Measurements from ENCODE around the gene RNF167. TPM values are rescaled to one million over a fixed set of nuclear protein-coding genes. Genes with fewer than 3 reads are reported as not detected.

The RNF167 gene
- total and polyA plus RNA-seq, 2 of the 13 experiments (the other 11 are each of a cell fraction or from before 2014, with no cell fraction given), result 44.1 to 45.4 TPM

DNA sequence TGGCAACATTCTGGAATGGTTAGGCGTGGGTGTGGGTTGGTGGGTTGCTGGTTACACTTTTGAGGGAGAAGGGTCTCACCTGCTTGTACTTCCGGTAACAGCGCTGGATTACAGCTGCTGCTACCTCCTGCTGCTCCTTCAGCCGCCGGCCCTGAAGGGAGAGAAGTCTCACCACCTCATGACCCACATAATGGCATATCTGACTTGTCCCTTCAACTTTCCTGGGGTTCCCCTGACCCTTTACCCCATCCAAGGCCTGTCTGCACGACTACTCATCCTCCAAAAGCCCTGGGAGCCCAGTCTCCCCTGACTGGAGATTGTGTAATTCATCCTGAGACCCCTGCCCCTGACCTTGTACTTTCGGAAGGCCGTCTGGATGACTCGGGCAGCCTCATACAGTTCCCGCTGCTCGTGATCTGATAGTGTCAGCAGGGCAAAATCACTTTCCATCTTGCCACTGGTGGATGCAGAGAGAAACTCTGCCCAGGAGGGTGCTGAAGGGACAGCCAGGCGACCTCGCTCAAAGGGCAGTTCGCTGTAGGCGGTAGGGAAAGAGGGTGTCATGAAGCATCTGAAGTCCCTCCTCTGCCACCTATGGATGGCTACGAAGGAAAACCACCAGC, 29.6 kb downstream of the RNF167 start (continued):
- TF ChIP-seq BHLHE40 (IDR thresholded peaks at IDR 0.05; ENCODE audit: low read length) (no peak), SYNCRIP (IDR thresholded peaks at IDR 0.05; ENCODE audit: insufficient read depth, low read depth, low read length) (no peak), RXRA (CRISPR knock-in tag; IDR thresholded peaks at IDR 0.05) (no peak), ZNF775 (CRISPR knock-in tag; IDR thresholded peaks at IDR 0.05; ENCODE audit: borderline replicate concordance) (no peak), PHF8 (CRISPR knock-in tag; IDR thresholded peaks at IDR 0.05) (0 out of 2 replicates have a peak, but pooled peaks have one; percentile 31), NFE2L2 (IDR thresholded peaks at IDR 0.05; ENCODE audit: low read length) (no peak), ZNF558 (CRISPR knock-in tag; IDR thresholded peaks at IDR 0.05; ENCODE audit: borderline replicate concordance) (no peak), KLF9 (CRISPR knock-in tag; IDR thresholded peaks at IDR 0.05; ENCODE audit: low read depth) (no peak), STAT6 (CRISPR knock-in tag; IDR thresholded peaks at IDR 0.05; ENCODE audit: borderline replicate concordance) (no peak), EP300 (IDR thresholded peaks at IDR 0.05; ENCODE audit: low read depth in 2 of 2, low read length in 2 of 2) (0 out of 4 replicates have a peak, but pooled peaks of 1 of the 2 experiments have one; percentile 3), EP300 (CRISPR knock-in tag; IDR thresholded peaks at IDR 0.05; ENCODE audit: borderline replicate concordance) (no peak), ZNF563 (CRISPR knock-in tag; IDR thresholded peaks at IDR 0.05) (no peak), YY1 (IDR thresholded peaks at IDR 0.05; ENCODE audit: insufficient read depth, insufficient replicate concordance, low read depth, low read length) (no peak), ZSCAN31 (CRISPR knock-in tag; IDR thresholded peaks at IDR 0.05; ENCODE audit: low read depth) (peak; percentile 14; the same call in 1 of the 2 replicates), RARA (CRISPR knock-in tag; IDR thresholded peaks at IDR 0.05) (peak; percentile 66), ZNF121 (CRISPR knock-in tag; IDR thresholded peaks at IDR 0.05) (no peak), MZF1 (CRISPR knock-in tag; IDR thresholded peaks at IDR 0.05; ENCODE audit: borderline replicate concordance) (no peak), ZNF354B (CRISPR knock-in tag; IDR thresholded peaks at IDR 0.05) (no peak)
- TF ChIP-seq, protein P1, sequence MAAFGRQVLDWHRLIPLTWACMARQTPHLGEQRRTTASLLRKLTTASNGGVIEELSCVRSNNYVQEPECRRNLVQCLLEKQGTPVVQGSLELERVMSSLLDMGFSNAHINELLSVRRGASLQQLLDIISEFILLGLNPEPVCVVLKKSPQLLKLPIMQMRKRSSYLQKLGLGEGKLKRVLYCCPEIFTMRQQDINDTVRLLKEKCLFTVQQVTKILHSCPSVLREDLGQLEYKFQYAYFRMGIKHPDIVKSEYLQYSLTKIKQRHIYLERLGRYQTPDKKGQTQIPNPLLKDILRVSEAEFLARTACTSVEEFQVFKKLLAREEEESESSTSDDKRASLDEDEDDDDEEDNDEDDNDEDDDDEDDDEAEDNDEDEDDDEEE (CRISPR knock-in tag; IDR thresholded peaks at IDR 0.05), result no peak
- TF ChIP-seq, protein P2, sequence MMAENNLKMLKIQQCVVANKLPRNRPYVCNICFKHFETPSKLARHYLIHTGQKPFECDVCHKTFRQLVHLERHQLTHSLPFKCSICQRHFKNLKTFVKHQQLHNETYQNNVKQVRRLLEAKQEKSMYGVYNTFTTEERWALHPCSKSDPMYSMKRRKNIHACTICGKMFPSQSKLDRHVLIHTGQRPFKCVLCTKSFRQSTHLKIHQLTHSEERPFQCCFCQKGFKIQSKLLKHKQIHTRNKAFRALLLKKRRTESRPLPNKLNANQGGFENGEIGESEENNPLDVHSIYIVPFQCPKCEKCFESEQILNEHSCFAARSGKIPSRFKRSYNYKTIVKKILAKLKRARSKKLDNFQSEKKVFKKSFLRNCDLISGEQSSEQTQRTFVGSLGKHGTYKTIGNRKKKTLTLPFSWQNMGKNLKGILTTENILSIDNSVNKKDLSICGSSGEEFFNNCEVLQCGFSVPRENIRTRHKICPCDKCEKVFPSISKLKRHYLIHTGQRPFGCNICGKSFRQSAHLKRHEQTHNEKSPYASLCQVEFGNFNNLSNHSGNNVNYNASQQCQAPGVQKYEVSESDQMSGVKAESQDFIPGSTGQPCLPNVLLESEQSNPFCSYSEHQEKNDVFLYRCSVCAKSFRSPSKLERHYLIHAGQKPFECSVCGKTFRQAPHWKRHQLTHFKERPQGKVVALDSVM (CRISPR knock-in tag; IDR thresholded peaks at IDR 0.05), result no peak

Data from HepG2 (cell line).